A673 (cell line): ENCODE results near the gene CWC27.

Experiments
- CTCF ChIP-seq: fragments of 300-800, 200-600 bp; sonication (generic); conservative IDR thresholded peaks from 2 replicates; pipeline ENCODE4 v1.5.1; 2017; ENCODE audit warnings: low read depth, mild to moderate bottlenecking, antibody characterized with exemption, low read length, moderate library complexity, mixed read lengths
- EZH2 ChIP-seq: fragments of 200-600 bp; sonication (generic); IDR thresholded peaks from 2 replicates; pipeline ENCODE4 v1.6.1; 2017; ENCODE audit warnings: borderline replicate concordance, low read depth, mild to moderate bottlenecking, mixed read lengths, antibody characterized with exemption, low read length; ENCODE audit not compliant: poor library complexity, severe bottlenecking

- TF ChIP-seq CTCF (no peak), EZH2 (no peak)
Observed at GRCh38 chr5:64831996-64832395, 63.3 kb downstream of the CWC27 start.
